Erythroblast (primary cell): Measurements from ENCODE around the gene ANG.

ENCODE experiments used
- GATA1 ChIP-seq: IDR thresholded peaks from 2 replicates; pipeline ENCODE4 v1.6.1; 2011; ENCODE audit warnings: low read depth, mild to moderate bottlenecking, control low read depth, low read length, moderate library complexity
- POLR2A ChIP-seq: IDR thresholded peaks from 2 replicates; pipeline ENCODE4 v1.6.1; 2011; ENCODE audit warnings: mild to moderate bottlenecking, low read length

GRCh38 chr14:20680363-20680762, 8.2 kb upstream of the ANG start:
- TF ChIP-seq POLR2A (no peak), GATA1 (no peak)
